ENCODE data around the gene ANAPC16. TPM values are rescaled to one million over a fixed set of nuclear protein-coding genes. Genes with fewer than 3 reads are reported as not detected.
A peak's percentile ranks its signal among the peaks of the same experiment; 100 is the strongest.

The ANAPC16 gene
- total and polyA plus RNA-seq, 8 donors, result 86.0 to 167 (median 152) TPM

GRCh38 chr10:72170733-72171132, 45.1 kb upstream of the ANAPC16 start:
- Histone ChIP-seq H3K27me3 (no peaks in the 10 kb centered on the region), H3K27ac (peak overlapping the region; percentile 21 to 56), H3K36me3 (no peaks in the 10 kb centered on the region), H3K4me3 (no peak overlapping the region), H3K9me3 (no peaks in the 10 kb centered on the region), H3K4me1 (peaks cover 9 to 29% of the 10 kb centered on the region in 2 donors)
- ATAC-seq (peak; percentile 3), DNase-seq (no peak)
- no peak for TF ChIP-seq CTCF (IDR thresholded peaks at IDR 0.05)
- intact Hi-C loops (cut with DNase I), result no loop called here

GRCh38 chr10:72171175-72171630, 44.6 kb upstream of the ANAPC16 start:
- DNase-seq (peak in 1 of 4 donors; percentile 72), ATAC-seq (peak; percentile 90)
- Histone ChIP-seq H3K9me3 (no peaks in the 10 kb centered on the region), H3K4me1 (peaks cover 12 to 33% of the 10 kb centered on the region in 2 donors), H3K27ac (peak overlapping the region; percentile 21 to 56), H3K36me3 (no peaks in the 10 kb centered on the region), H3K4me3 (no peak overlapping the region), H3K27me3 (no peaks in the 10 kb centered on the region)
- intact Hi-C loops (cut with DNase I), result no loop called here
- TF ChIP-seq CTCF (IDR thresholded peaks at IDR 0.05), result no peak

GRCh38 chr10:72173262-72173618, 42.6 kb upstream of the ANAPC16 start:
- no peaks in the 10 kb centered on the region for H3K9me3 ChIP-seq
- H3K4me1 ChIP-seq, result peaks cover 12 to 33% of the 10 kb centered on the region in 2 donors
- peaks cover 0 to 2% of the 10 kb centered on the region in 2 donors for H3K36me3 ChIP-seq
- intact Hi-C loops (cut with DNase I), result no loop called here
- ATAC-seq (no peak), DNase-seq (no peak)
- TF ChIP-seq CTCF (IDR thresholded peaks at IDR 0.05), result no peak
- H3K4me3 ChIP-seq, result no peak overlapping the region
- H3K27ac ChIP-seq, result no peak overlapping the region
- no peaks in the 10 kb centered on the region for H3K27me3 ChIP-seq

GRCh38 chr10:72173619-72174296, 42.1 kb upstream of the ANAPC16 start:
- no peaks in the 10 kb centered on the region for H3K27me3 ChIP-seq
- H3K27ac ChIP-seq, result no peak overlapping the region
- ATAC-seq (no peak), DNase-seq (no peak)
- no peak for TF ChIP-seq CTCF (IDR thresholded peaks at IDR 0.05)
- H3K4me3 ChIP-seq, result no peak overlapping the region
- H3K4me1 ChIP-seq, result peaks cover 12 to 33% of the 10 kb centered on the region in 2 donors
- intact Hi-C loops (cut with DNase I), result no loop called here
- H3K9me3 ChIP-seq, result no peaks in the 10 kb centered on the region
- peaks cover 0 to 7% of the 10 kb centered on the region in 2 donors for H3K36me3 ChIP-seq

- DNase-seq (no peak), ATAC-seq (no peak)
- peaks cover 12 to 33% of the 10 kb centered on the region in 2 donors for H3K4me1 ChIP-seq
- no peaks in the 10 kb centered on the region for H3K27me3 ChIP-seq
- no peak for TF ChIP-seq CTCF (IDR thresholded peaks at IDR 0.05)
- no peaks in the 10 kb centered on the region for H3K9me3 ChIP-seq
- H3K4me3 ChIP-seq, result no peak overlapping the region
- peaks cover 0 to 13% of the 10 kb centered on the region in 2 donors for H3K36me3 ChIP-seq
- H3K27ac ChIP-seq, result no peak overlapping the region
- intact Hi-C loops (cut with DNase I), result no loop called here
Observed at GRCh38 chr10:72174297-72174662, 41.5 kb upstream of the ANAPC16 start.

All from left lung (tissue), 10 donors.